Measurements from ENCODE around the gene DNER. TPM values are rescaled to one million over a fixed set of nuclear protein-coding genes. Genes with fewer than 3 reads are reported as not detected.
A peak's percentile ranks its signal among the peaks of the same experiment; 100 is the strongest.

DNER gene
- total and polyA plus RNA-seq, 2 of the 4 experiments (the other 2 are of a cell fraction) = under 0.01 to 0.14 TPM

- DNase-seq = no peak
- Histone ChIP-seq H2BK120ac (ENCODE audit: low read depth, low read length) (no peak overlapping the region), H3K56ac (ENCODE audit: extremely low read depth, insufficient read depth, low read length) (no peak overlapping the region), H3K4me3 (ENCODE audit: insufficient read depth, low read depth, low read length) (no peak overlapping the region), H3K27me3 (ENCODE audit: control insufficient read depth, insufficient read depth, low read length) (no peaks in the 10 kb centered on the region), H3K4me2 (ENCODE audit: low read depth, low read length) (no peak overlapping the region), H2BK5ac (ENCODE audit: low read depth, low read length, poor library complexity, severe bottlenecking) (peak overlapping the region; percentile 82), H4K20me1 (ENCODE audit: insufficient read depth, low read length) (no peaks in the 10 kb centered on the region), H3K14ac (replicated peaks; ENCODE audit: low read depth, low read length) (no peak overlapping the region), H3K9ac (ENCODE audit: low read depth, low read length) (no peak overlapping the region), H3K27ac (ENCODE audit: insufficient read depth, low read length) (no peak overlapping the region), H2AK5ac (ENCODE audit: low read depth, low read length) (no peak overlapping the region), H2BK15ac (ENCODE audit: low read depth, low read length) (no peak overlapping the region), H3K18ac (ENCODE audit: low read depth, low read length) (no peak overlapping the region), H2BK20ac (ENCODE audit: low read depth, low read length) (no peak overlapping the region), H3K79me1 (ENCODE audit: low read depth in 1 of 2, low read length in 2 of 2) (no peaks in the 10 kb centered on the region), H2AK9ac (replicated peaks; ENCODE audit: low read depth, low read length, poor library complexity) (no peak overlapping the region), H3K9me1 (ENCODE audit: insufficient read depth, low read length) (no peaks in the 10 kb centered on the region), H4K8ac (ENCODE audit: low read depth in 2 of 2, low read length in 2 of 2) (no peak overlapping the region), H4K91ac (ENCODE audit: insufficient read depth, low read depth, low read length) (no peak overlapping the region), H2AFZ (replicated peaks; ENCODE audit: low read length, poor library complexity) (no peak overlapping the region), H3K4me1 (ENCODE audit: control insufficient read depth, insufficient read depth, low read length) (no peaks in the 10 kb centered on the region), H3K23ac (ENCODE audit: low read depth, low read length) (no peak overlapping the region), H4K5ac (ENCODE audit: low read depth, low read length) (no peak overlapping the region), H3K9me3 (ENCODE audit: control insufficient read depth, insufficient read depth, low read length) (no peaks in the 10 kb centered on the region; the same call in 1 of the 2 replicates), H3K36me3 (ENCODE audit: control insufficient read depth, insufficient read depth, low read length) (no peaks in the 10 kb centered on the region), H3K4ac (ENCODE audit: low read depth, low read length) (no peak overlapping the region)
- ChIA-PET POLR2A (ENCODE audit: unreplicated experiment) (no interaction called here), CTCF (no interaction called here)
- no TSS peak for BruUV-seq (replicated peaks)
- dilution Hi-C loops (cut with HindIII; ENCODE audit: low sequenced_read_pairs, unreplicated experiment) = no loop called here
- intact Hi-C loops (cut with micrococcal nuclease) = no loop called here
- 33% methylated on average over 1 of the region's 6 CpGs; no CpG with 5 or more reads in 1 of the 2 experiments for WGBS, 2 experiments (ENCODE audit: extremely low coverage in 2 of 2, insufficient read length in 1 of 2)
- in situ Hi-C loops (cut with MboI; ENCODE audit: low sequenced_read_pairs) = no loop called here
- ATAC-seq (ENCODE audit: low read depth) = no peak
- no peak for TF ChIP-seq CHD1 (IDR thresholded peaks at IDR 0.05; ENCODE audit: low read depth, low read length)
- TF ChIP-seq USF2 (IDR thresholded peaks at IDR 0.05; ENCODE audit: low read depth, low read length) = no peak
- no peak for TF ChIP-seq RFX5 (IDR thresholded peaks at IDR 0.05; ENCODE audit: low read depth, low read length)
- no peak for TF ChIP-seq MAFK (IDR thresholded peaks at IDR 0.05; ENCODE audit: low read depth, low read length)
- TF ChIP-seq ELK1 (IDR thresholded peaks at IDR 0.05; ENCODE audit: borderline replicate concordance, low read depth, low read length) = no peak
- TF ChIP-seq RAD21 (IDR thresholded peaks at IDR 0.05; ENCODE audit: low read length) = no peak
- TF ChIP-seq BHLHE40 (IDR thresholded peaks at IDR 0.05; ENCODE audit: low read depth, low read length) = no peak
- no peak for TF ChIP-seq POLR2A (IDR thresholded peaks at IDR 0.05; ENCODE audit: low read depth, low read length)
- no peak for TF ChIP-seq NFE2L2 (IDR thresholded peaks at IDR 0.05; ENCODE audit: low read depth, low read length)
- no peak for TF ChIP-seq CEBPB (IDR thresholded peaks at IDR 0.05; ENCODE audit: low read depth, low read length)
- TF ChIP-seq MXI1 (IDR thresholded peaks at IDR 0.05; ENCODE audit: borderline replicate concordance, low read depth, low read length) = no peak
- no peak for TF ChIP-seq MAZ (IDR thresholded peaks at IDR 0.05; ENCODE audit: borderline replicate concordance, low read depth, low read length)
- no peak for TF ChIP-seq RCOR1 (IDR thresholded peaks at IDR 0.05; ENCODE audit: insufficient replicate concordance, low read length)
- TF ChIP-seq CTCF (conservative IDR thresholded peaks at IDR 0.05; ENCODE audit: low read depth, low read length) = no peak
- no peak for TF ChIP-seq SMC3 (IDR thresholded peaks at IDR 0.05; ENCODE audit: low read depth, low read length)
- no peak for TF ChIP-seq FOS (IDR thresholded peaks at IDR 0.05; ENCODE audit: low read depth, low read length)
Observed at GRCh38 chr2:229732897-229733296, 18.5 kb upstream of the DNER start.

All from IMR-90 (cell line).